K562 (cell line): Measurements from ENCODE around the gene CCL21. TPM values are rescaled to one million over a fixed set of nuclear protein-coding genes. Genes with fewer than 3 reads are reported as not detected.
A peak's percentile ranks its signal among the peaks of the same experiment; 100 is the strongest.

Experiments used
- ATAC-seq: fragments of 200-7000 bp; cut with Tn5 transposase; 3 replicates; pipeline ENCODE4 v1.9.1; 2020; ENCODE audit warnings: moderate library complexity
- BruUV-seq: library from RNA; stranded (reverse); fragments of 400-500 nt; replicated peaks from 2 replicates; lab custom pipeline; 2021; lab: Mats Ljungman, UMichigan
- CTCF ChIA-PET: fragments of 300-600 bp; formaldehyde crosslinking; extraction: SDS; loops from one replicate; lab custom pipeline; 2021; ENCODE audit warnings: low intra/inter-chr PET ratio; lab: Yijun Ruan, JAX
- POLR2A ChIA-PET: fragments of 300-600, 350-650 bp; sonication (Branson Sonifier 250); formaldehyde crosslinking; extraction: SDS; loops from one replicate; lab custom pipeline; 2021; ENCODE audit warnings: antibody characterized with exemption, inconsistent platforms; lab: Yijun Ruan, JAX
- DNase-seq, 4 experiments: peaks; one replicate each; pipeline versions ENCODE4 v3.0.0 to v3.0.0-alpha.2; 2011 to 2018; ENCODE audit warnings: low spot score in 3 of 4, mixed read lengths in 3 of 4; ENCODE audit errors: extremely low read depth in 1 of 4
- FAIRE-seq: peaks from 2 replicates; lab custom pipeline; 2011; peaks lifted over from hg19 to GRCh38; lab: Jason Lieb, UNC
- H2AFZ ChIP-seq: 2 replicates; pipeline ENCODE4 v1.6.0; 2011; ENCODE audit warnings: low read depth, low read length, control low read depth, inconsistent platforms
- H3K27ac ChIP-seq: fragments of 200-600 bp; 3 replicates; pipeline ENCODE4 v1.8.0; 2011; ENCODE audit warnings: low read depth, mild to moderate bottlenecking, control low read depth, inconsistent platforms, low read length, moderate library complexity, mixed read lengths; ENCODE audit errors: extremely low read depth
- H3K27me3 ChIP-seq, 2 experiments: fragments of 300-600 bp in 1 of 2; 2 replicates in 1 of 2; 3 replicates in 1 of 2; pipeline versions ENCODE4 v1.6.0 to v1.8.0; 2011; ENCODE audit warnings: inconsistent platforms in 2 of 2, low read length in 2 of 2, mild to moderate bottlenecking in 1 of 2, mixed read lengths in 1 of 2, moderate library complexity in 1 of 2; ENCODE audit not compliant: control insufficient read depth in 2 of 2, insufficient read depth in 2 of 2
- H3K36me3 ChIP-seq: fragments of 300-600 bp; 3 replicates; pipeline ENCODE4 v1.8.0; 2011; ENCODE audit warnings: mild to moderate bottlenecking, low read length, inconsistent platforms; ENCODE audit not compliant: control insufficient read depth, insufficient read depth
- H3K4me1 ChIP-seq, 2 experiments: fragments of 200-600 bp in 1 of 2; replicated peaks in 1 of 2; 2 replicates in 1 of 2; 3 replicates in 1 of 2; pipeline versions ENCODE4 v1.5.1 to v1.8.0; 2011; ENCODE audit warnings: inconsistent platforms in 2 of 2, low read length in 2 of 2, mild to moderate bottlenecking in 1 of 2, mixed read lengths in 1 of 2, moderate library complexity in 1 of 2; ENCODE audit not compliant: control insufficient read depth in 2 of 2, insufficient read depth in 2 of 2
- H3K4me2 ChIP-seq: 2 replicates; pipeline ENCODE4 v1.6.1; 2011; ENCODE audit warnings: low read length, control low read depth, inconsistent platforms, mixed read lengths; ENCODE audit not compliant: insufficient read depth
- H3K4me3 ChIP-seq: fragments of 200-600 bp; sonication (generic), shearing (Covaris generic); 2 replicates; pipeline ENCODE4 v1.5.1; 2016; ENCODE audit warnings: control low read depth, inconsistent platforms
- H3K79me2 ChIP-seq: fragments of 200-600 bp; 3 replicates; pipeline ENCODE4 v1.8.0; 2011; ENCODE audit warnings: low read length, inconsistent platforms; ENCODE audit not compliant: control insufficient read depth, insufficient read depth
- H3K9ac ChIP-seq, 2 experiments: 2 replicates each; pipeline versions ENCODE4 v1.6.0 to v1.6.1; 2011; ENCODE audit warnings: low read depth in 2 of 2, low read length in 2 of 2, control low read depth in 1 of 2, inconsistent platforms in 1 of 2, mild to moderate bottlenecking in 1 of 2, mixed read lengths in 1 of 2; ENCODE audit not compliant: insufficient read depth in 1 of 2
- H3K9me1 ChIP-seq: one replicate; pipeline ENCODE4 v1.6.0; 2011; ENCODE audit warnings: inconsistent platforms, mild to moderate bottlenecking, low read length, moderate library complexity; ENCODE audit not compliant: control insufficient read depth, insufficient read depth
- H3K9me3 ChIP-seq: replicated peaks from 2 replicates; pipeline ENCODE4 v1.5.1; 2011; ENCODE audit warnings: low read depth, low read length, inconsistent platforms; ENCODE audit not compliant: control insufficient read depth, insufficient read depth
- H4K20me1 ChIP-seq: replicated peaks from 2 replicates; pipeline ENCODE4 v1.6.1; 2011; ENCODE audit warnings: low read length, inconsistent platforms, mixed read lengths; ENCODE audit not compliant: control insufficient read depth, insufficient read depth
- ATF2 ChIP-seq: sonication (generic); formaldehyde crosslinking; IDR thresholded peaks from 2 replicates; pipeline ENCODE4 v1.8.1; 2022; ENCODE audit warnings: missing genetic modification reagents
- CBFA2T2 ChIP-seq: fragments of 450-650 bp; conservative IDR thresholded peaks from 2 replicates; pipeline ENCODE4 v1.6.1; 2017; ENCODE audit warnings: mild to moderate bottlenecking
- CBFA2T3 ChIP-seq: fragments of 450-650 bp; IDR thresholded peaks from 2 replicates; pipeline ENCODE4 v1.6.1; 2017
- COPS2 ChIP-seq: fragments of 450-650 bp; conservative IDR thresholded peaks from 2 replicates; pipeline ENCODE4 v1.6.1; 2016; ENCODE audit warnings: mild to moderate bottlenecking, moderate library complexity
- FOS ChIP-seq: IDR thresholded peaks from 3 replicates; pipeline ENCODE4 v1.6.1; 2011; ENCODE audit not compliant: insufficient read length; ENCODE audit errors: extremely low read depth
- FOSL1 ChIP-seq: fragments of 200-800 bp; sonication (Bioruptor generic); conservative IDR thresholded peaks from 2 replicates; pipeline ENCODE4 v1.6.1; 2016; ENCODE audit warnings: missing genetic modification characterization, missing compliant biosample characterization
- IFI16 ChIP-seq: fragments of 250-450 bp; sonication (Bioruptor Pico); IDR thresholded peaks from 2 replicates; pipeline ENCODE4 v2.1.2; 2022; ENCODE audit warnings: mild to moderate bottlenecking, inconsistent platforms
- JUND ChIP-seq, 2 experiments: IDR thresholded peaks; 2 replicates in 1 of 2; 3 replicates in 1 of 2; pipeline ENCODE4 v1.6.1; 2011; ENCODE audit warnings: borderline replicate concordance in 2 of 2, low read depth in 2 of 2, low read length in 2 of 2, improper control_type of control experiment in 1 of 2, missing biosample characterization in 1 of 2, missing genetic modification characterization in 1 of 2, missing genetic modification reagents in 1 of 2
- NR0B1 ChIP-seq: fragments of 450-650 bp; IDR thresholded peaks from one replicate; pipeline ENCODE4 v1.6.1; 2018; ENCODE audit warnings: mild to moderate bottlenecking, moderate library complexity; ENCODE audit not compliant: partially characterized antibody
- NR1H2 ChIP-seq: sonication (generic); formaldehyde crosslinking; IDR thresholded peaks from 2 replicates; pipeline ENCODE4 v1.4.0; 2020; ENCODE audit warnings: mild to moderate bottlenecking, missing genetic modification reagents
- POLR2G ChIP-seq: fragments of 200-400 bp; formaldehyde crosslinking; IDR thresholded peaks from 2 replicates; pipeline ENCODE4 v1.6.1; 2017; ENCODE audit warnings: low read depth, mild to moderate bottlenecking, antibody characterized with exemption, low read length, moderate library complexity
- SMARCB1 ChIP-seq: IDR thresholded peaks from 2 replicates; pipeline ENCODE4 v1.6.1; 2011; ENCODE audit warnings: improper control_type of control experiment, low read depth; ENCODE audit not compliant: insufficient read length
- SPI1 ChIP-seq: IDR thresholded peaks from 2 replicates; pipeline ENCODE4 v1.6.1; 2011; ENCODE audit warnings: low read depth, low read length, control low read depth, borderline replicate concordance
- STAT6 ChIP-seq: sonication (generic); formaldehyde crosslinking; IDR thresholded peaks from 2 replicates; pipeline ENCODE4 v1.8.1; 2023; ENCODE audit warnings: mild to moderate bottlenecking, missing genetic modification reagents
- TAL1 ChIP-seq: fragments of 450-650 bp; IDR thresholded peaks from 2 replicates; pipeline ENCODE4 v1.6.1; 2016; ENCODE audit warnings: mild to moderate bottlenecking
- TEAD4 ChIP-seq, 2 experiments: sonication (generic) in 1 of 2; formaldehyde crosslinking in 1 of 2; IDR thresholded peaks; 2 replicates each; pipeline versions ENCODE4 v1.6.1 to v1.8.0; 2012 to 2022; ENCODE audit warnings: borderline replicate concordance in 1 of 2, inconsistent platforms in 1 of 2, low read length in 1 of 2, mild to moderate bottlenecking in 1 of 2, missing genetic modification reagents in 1 of 2
- ZNF384 ChIP-seq: IDR thresholded peaks from 2 replicates; pipeline ENCODE4 v1.6.1; 2012; ENCODE audit warnings: low read depth, low read length, improper control_type of control experiment
- ZZZ3 ChIP-seq: fragments of 450-650 bp; IDR thresholded peaks from 2 replicates; pipeline ENCODE4 v1.6.1; 2016; ENCODE audit warnings: antibody characterized with exemption, mild to moderate bottlenecking, moderate library complexity
- WGBS: fragments of 100-300 bp; shearing (Covaris generic); methylation state at CpG from one replicate; pipeline ENCODE4 v1.1.6; 2016; ENCODE audit warnings: low coverage, mixed read lengths; ENCODE audit not compliant: insufficient coverage; ENCODE audit errors: missing lambda C conversion rate; 5-methylcytosine and 5-hydroxymethylcytosine counted together
- in situ Hi-C: fragments of 300-500 bp; cut with MboI; formaldehyde crosslinking; loops from 4 replicates; pipeline ENCODE4 v1.15.0; 2018; ENCODE audit warnings: inconsistent platforms, mixed read lengths
- intact Hi-C: fragments of 100-400 bp; cut with micrococcal nuclease; formaldehyde crosslinking; loops from 2 replicates; pipeline ENCODE4 v1.14.2; 2022
- polyA plus RNA-seq, 8 experiments: library from polyadenylated mRNA; depleted of rRNA in 4 of 8; stranded (reverse) in 5 of 8; unstranded in 3 of 8; fragments of >200 nt; fragmentation: Nextera tagmentation in 2 of 8; fragmentation: Illumina TruSeq in 1 of 8; extraction: Ambion mirVana in 2 of 8; extraction: Trizol in 1 of 8; gene quantifications; 2 replicates each; pipeline versions ENCODE4 v1.2.1 to v1.2.3, GENCODE V29; 2011 to 2014; ENCODE audit warnings: inconsistent platforms in 1 of 8, missing spikeins in 1 of 8
- total RNA-seq, 7 experiments: library from RNA; depleted of rRNA in 6 of 7; stranded (reverse); fragments of >200 nt in 6 of 7; fragmentation: Illumina TruSeq in 2 of 7; extraction: Trizol in 2 of 7; gene quantifications; 2 replicates each; pipeline versions ENCODE4 v1.2.1 to v1.2.3, GENCODE V29; 2011 to 2021; ENCODE audit warnings: low replicate concordance in 1 of 7

Gene CCL21
- total and polyA plus RNA-seq, 9 of the 15 experiments (the other 6 are each of a cell fraction or from before 2014, with no cell fraction given), result not detected

- no TSS peak for BruUV-seq
- ATAC-seq, result no peak
- TF ChIP-seq ZZZ3 (no peak), SPI1 (no peak), JUND (IDR thresholded peaks at IDR 0.05; ENCODE audit: borderline replicate concordance, low read depth, low read length) (no peak), JUND (tag; IDR thresholded peaks at IDR 0.05; ENCODE audit: borderline replicate concordance, low read depth, low read length) (no peak), SMARCB1 (no peak), ATF2 (CRISPR knock-in tag) (no peak), NR0B1 (no peak), POLR2G (no peak), COPS2 (no peak), TEAD4 (IDR thresholded peaks at IDR 0.05; ENCODE audit: low read length) (peak; percentile 52; the same call in 1 of the 2 replicates), TEAD4 (CRISPR knock-in tag; IDR thresholded peaks at IDR 0.05; ENCODE audit: borderline replicate concordance) (no peak), IFI16 (CRISPR knock-in tag) (no peak), STAT6 (CRISPR knock-in tag) (no peak), FOS (no peak), CBFA2T3 (peak; percentile 49), ZNF384 (no peak), TAL1 (peak; percentile 40; the same call in 1 of the 2 replicates), CBFA2T2 (0 out of 2 replicates have a peak, but pooled peaks have one; percentile 26), NR1H2 (CRISPR knock-in tag) (no peak), FOSL1 (tag) (no peak)
These were observed 27.8 kb upstream of the CCL21 start for GRCh38 chr9:34737677-34738260.

More at GRCh38 chr9:34737677-34738260, 27.8 kb upstream of the CCL21 start:
- Histone ChIP-seq H3K79me2 (no peaks in the 10 kb centered on the region), H3K9me3 (no peaks in the 10 kb centered on the region), H3K9me1 (no peaks in the 10 kb centered on the region), H3K4me1 (no peaks in the 10 kb centered on the region), H3K4me2 (no peak overlapping the region), H4K20me1 (no peaks in the 10 kb centered on the region), H3K4me3 (no peak overlapping the region), H2AFZ (no peak overlapping the region), H3K9ac (no peak overlapping the region), H3K27ac (no peak overlapping the region), H3K36me3 (no peaks in the 10 kb centered on the region), H3K27me3 (no peaks in the 10 kb centered on the region)
- 1% methylated on average over 6 of the region's 6 CpGs for WGBS
- in situ Hi-C loops, result no loop called here
- CTCF ChIA-PET, result interaction anchor here (0.7 kb wide), 1 partner anchor 146 kb away, joined by 3 read pairs; no protein-coding TSS in a partner anchor
- DNase-seq, result no peak
- intact Hi-C loops, result no loop called here
- no peak for FAIRE-seq
- POLR2A ChIA-PET, result no interaction called here
